MCF 10A (cell line): ENCODE measurements around the gene MMP28. TPM values are rescaled to one million over a fixed set of nuclear protein-coding genes. Genes with fewer than 3 reads are reported as not detected.

Source experiments
- BruUV-seq: library from RNA; stranded (reverse); fragments of 400-500 nt; replicated peaks from 2 replicates; lab custom pipeline; 2021; lab: Mats Ljungman, UMichigan
- CTCF ChIA-PET: fragments of 300-600 bp; sonication (Branson Sonifier 250); formaldehyde crosslinking; extraction: SDS; loops from one replicate; lab custom pipeline; 2021; ENCODE audit warnings: antibody characterized with exemption, inconsistent platforms; lab: Yijun Ruan, JAX
- POLR2A ChIA-PET: fragments of 300-600, 350-650 bp; sonication (Branson Sonifier 250); formaldehyde crosslinking; extraction: SDS; loops from one replicate; lab custom pipeline; 2020; ENCODE audit warnings: antibody characterized with exemption, inconsistent platforms; lab: Yijun Ruan, JAX
- DNase-seq: peaks from one replicate; pipeline ENCODE4 v3.0.0-alpha.2; 2018; ENCODE audit not compliant: unreplicated experiment
- H3K27ac Mint-ChIP-seq: one replicate; pipeline ENCODE4 v1.8.0; 2022; ENCODE audit warnings: mild to moderate bottlenecking, low read depth, mixed read lengths; ENCODE audit not compliant: unreplicated experiment
- H3K27me3 Mint-ChIP-seq: one replicate; pipeline ENCODE4 v1.8.0; 2022; ENCODE audit warnings: mixed read lengths; ENCODE audit not compliant: insufficient read depth, unreplicated experiment
- H3K36me3 Mint-ChIP-seq: one replicate; pipeline ENCODE4 v1.8.0; 2022; ENCODE audit warnings: mild to moderate bottlenecking, moderate library complexity, mixed read lengths; ENCODE audit not compliant: insufficient read depth, unreplicated experiment
- H3K4me1 Mint-ChIP-seq: one replicate; pipeline ENCODE4 v1.8.0; 2022; ENCODE audit warnings: mixed read lengths; ENCODE audit not compliant: insufficient read depth, unreplicated experiment
- H3K4me3 Mint-ChIP-seq: one replicate; pipeline ENCODE4 v1.8.0; 2022; ENCODE audit warnings: mild to moderate bottlenecking, moderate library complexity, mixed read lengths; ENCODE audit not compliant: unreplicated experiment
- H3K9me3 Mint-ChIP-seq: one replicate; pipeline ENCODE4 v1.8.0; 2022; ENCODE audit warnings: mixed read lengths; ENCODE audit not compliant: unreplicated experiment
- intact Hi-C: fragments of 100-400 bp; cut with micrococcal nuclease; formaldehyde crosslinking; loops from 2 replicates; pipeline ENCODE4 v1.14.1; 2022
- total RNA-seq: library from RNA; stranded (reverse); gene quantifications from 2 replicates; pipeline ENCODE4 v1.2.3, GENCODE V29; 2022
- TF ChIP-seq, protein P1 (sequence below): fragments of 200-600 bp; IDR thresholded peaks from one replicate; pipeline ENCODE4 v1.8.0; 2022; ENCODE audit warnings: antibody characterized with exemption, mild to moderate bottlenecking; ENCODE audit not compliant: unreplicated experiment

MMP28 gene
- total RNA-seq, 1 experiment from 2014 or later, result 27.4 TPM

DNA sequence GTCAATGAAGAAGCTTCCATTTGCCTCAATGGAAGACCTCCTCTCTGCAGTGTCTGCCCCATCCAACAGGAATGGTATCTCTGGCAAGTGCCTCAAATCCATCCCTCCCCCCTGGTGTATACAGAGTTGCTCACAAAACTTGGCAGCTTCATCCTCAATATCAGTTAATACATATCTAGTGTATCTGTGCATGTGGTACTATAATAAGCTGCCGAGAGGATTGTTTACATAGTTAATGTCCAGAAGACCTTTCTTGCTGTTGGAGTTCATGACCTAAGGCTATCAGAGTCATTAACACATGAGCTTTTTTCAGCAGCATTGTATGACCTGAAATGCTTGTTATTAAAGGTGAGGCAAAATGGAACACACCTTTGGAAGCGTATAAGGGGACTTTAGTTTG, 78.0 kb downstream of the MMP28 start:
- Mint-ChIP-seq H3K4me3 (peak overlapping the region; percentile 4), H3K27ac (no peak overlapping the region), H3K36me3 (peaks cover 51% of the 10 kb centered on the region), H3K27me3 (no peaks in the 10 kb centered on the region), H3K9me3 (no peaks in the 10 kb centered on the region), H3K4me1 (peaks cover 14% of the 10 kb centered on the region)
- DNase-seq, result no peak
- ChIA-PET POLR2A (interaction anchor here (0.6 to 1.8 kb wide), 5 partner anchors 11 to 94 kb away, joined by 3 to 5 read pairs (median 3); partner anchors contain the start of genes RASL10B and TAF15), CTCF (interaction anchor here (0.7 to 5.4 kb wide), 5 partner anchors 8 to 104 kb away, joined by 3 to 33 read pairs (median 3); no protein-coding TSS in a partner anchor)
- BruUV-seq, result no TSS peak
- TF ChIP-seq, protein P1, sequence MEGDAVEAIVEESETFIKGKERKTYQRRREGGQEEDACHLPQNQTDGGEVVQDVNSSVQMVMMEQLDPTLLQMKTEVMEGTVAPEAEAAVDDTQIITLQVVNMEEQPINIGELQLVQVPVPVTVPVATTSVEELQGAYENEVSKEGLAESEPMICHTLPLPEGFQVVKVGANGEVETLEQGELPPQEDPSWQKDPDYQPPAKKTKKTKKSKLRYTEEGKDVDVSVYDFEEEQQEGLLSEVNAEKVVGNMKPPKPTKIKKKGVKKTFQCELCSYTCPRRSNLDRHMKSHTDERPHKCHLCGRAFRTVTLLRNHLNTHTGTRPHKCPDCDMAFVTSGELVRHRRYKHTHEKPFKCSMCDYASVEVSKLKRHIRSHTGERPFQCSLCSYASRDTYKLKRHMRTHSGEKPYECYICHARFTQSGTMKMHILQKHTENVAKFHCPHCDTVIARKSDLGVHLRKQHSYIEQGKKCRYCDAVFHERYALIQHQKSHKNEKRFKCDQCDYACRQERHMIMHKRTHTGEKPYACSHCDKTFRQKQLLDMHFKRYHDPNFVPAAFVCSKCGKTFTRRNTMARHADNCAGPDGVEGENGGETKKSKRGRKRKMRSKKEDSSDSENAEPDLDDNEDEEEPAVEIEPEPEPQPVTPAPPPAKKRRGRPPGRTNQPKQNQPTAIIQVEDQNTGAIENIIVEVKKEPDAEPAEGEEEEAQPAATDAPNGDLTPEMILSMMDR, result no peak
- intact Hi-C loops, result no loop called here

DNA sequence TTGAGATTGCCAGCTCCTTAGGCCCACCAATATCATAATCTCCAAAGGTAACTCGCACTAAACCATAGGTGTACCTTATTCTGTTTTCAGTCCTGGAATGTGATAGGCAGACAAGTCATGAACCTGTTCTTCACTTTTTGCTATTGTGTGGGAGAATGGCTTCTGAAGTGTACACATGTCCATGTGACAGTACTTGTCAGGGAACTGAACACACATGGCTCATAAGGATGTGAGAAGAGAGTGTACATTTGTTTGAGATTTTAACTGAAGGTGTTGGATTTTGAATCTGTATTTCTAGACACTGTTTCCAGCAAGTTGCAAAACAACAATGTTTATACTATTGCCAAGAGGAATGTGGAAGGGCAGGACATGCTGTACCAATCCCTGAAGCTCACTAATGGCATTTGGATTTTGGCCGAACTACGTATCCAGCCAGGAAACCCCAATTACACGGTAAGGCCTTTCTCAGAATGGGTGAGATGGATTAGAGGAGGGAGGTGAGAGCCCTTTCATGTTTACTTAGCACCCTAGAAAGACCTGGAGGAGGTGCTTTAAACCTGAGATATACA, 78.5 kb downstream of the MMP28 start:
- intact Hi-C loops, result no loop called here
- no TSS peak for BruUV-seq
- POLR2A ChIA-PET, result interaction anchor here (0.6 to 1.8 kb wide), 4 partner anchors 11 to 95 kb away, joined by 3 to 5 read pairs (median 3); partner anchors contain the start of genes RASL10B and TAF15
- Mint-ChIP-seq H3K27me3 (no peaks in the 10 kb centered on the region), H3K27ac (no peak overlapping the region), H3K36me3 (peaks cover 54% of the 10 kb centered on the region), H3K4me1 (peaks cover 14% of the 10 kb centered on the region), H3K4me3 (peak overlapping the region; percentile 4), H3K9me3 (no peaks in the 10 kb centered on the region)
- TF ChIP-seq, protein P1, result no peak
- no peak for DNase-seq
- CTCF ChIA-PET, result interaction anchor here (1.1 to 5.4 kb wide), 3 partner anchors 31 to 92 kb away, joined by 3 to 33 read pairs (median 12); no protein-coding TSS in a partner anchor

DNA sequence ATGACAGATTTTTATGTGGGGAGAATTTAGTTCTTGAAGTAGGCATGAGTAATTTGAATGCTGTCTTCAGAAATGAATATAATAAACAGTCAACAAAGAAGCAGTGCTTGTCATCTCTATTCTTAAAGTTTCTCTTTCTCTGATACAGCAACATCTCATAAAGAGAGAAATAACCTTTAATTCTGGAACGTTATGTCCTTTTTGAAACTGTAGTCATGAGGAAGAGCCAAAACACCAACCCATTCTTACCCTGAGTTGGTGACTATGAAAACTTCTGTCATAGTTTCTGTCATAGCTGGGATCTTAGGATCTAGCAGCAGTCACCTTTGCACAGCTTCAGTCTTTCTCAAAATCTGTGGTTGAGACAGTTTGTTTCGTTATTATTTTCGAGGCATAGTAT, 79.3 kb downstream of the MMP28 start:
- peaks cover 53% of the 10 kb centered on the region for H3K36me3 Mint-ChIP-seq
- no peak overlapping the region for H3K27ac Mint-ChIP-seq
- POLR2A ChIA-PET, result interaction anchor here (1.8 kb wide), 1 partner anchor 93 kb away, joined by 5 read pairs; the partner anchor contains the start of gene TAF15
- peaks cover 14% of the 10 kb centered on the region for H3K4me1 Mint-ChIP-seq
- TF ChIP-seq, protein P1, result no peak
- no TSS peak for BruUV-seq
- H3K27me3 Mint-ChIP-seq, result no peaks in the 10 kb centered on the region
- DNase-seq, result no peak
- no peak overlapping the region for H3K4me3 Mint-ChIP-seq
- CTCF ChIA-PET, result interaction anchor here (0.6 to 5.4 kb wide), 4 partner anchors 32 to 1319 kb away, joined by 3 to 33 read pairs (median 4); no protein-coding TSS in a partner anchor
- no peaks in the 10 kb centered on the region for H3K9me3 Mint-ChIP-seq
- intact Hi-C loops, result no loop called here

Other genes starting within 250 kb of the MMP28 start
- not detected in 2 replicates for gene SLFN14, start 234.8 kb downstream of the MMP28 start, total RNA-seq
- 5.8 and 6.8 TPM in 2 replicates for gene PEX12, start 217.1 kb downstream of the MMP28 start, total RNA-seq
- gene AP2B1, start 208.3 kb downstream of the MMP28 start, total RNA-seq, result 227 and 229 TPM in 2 replicates
- 0.09 and 0.10 TPM in 2 replicates for gene RASL10B, start 64.0 kb downstream of the MMP28 start, total RNA-seq
- 0.23 and 0.39 TPM in 2 replicates for gene GAS2L2, start 42.4 kb downstream of the MMP28 start, total RNA-seq
- gene C17orf50, start 34.8 kb downstream of the MMP28 start, total RNA-seq, result not detected in 2 replicates
- 284 and 337 TPM in 2 replicates for gene TAF15, start 13.8 kb upstream of the MMP28 start, total RNA-seq
- not detected in 2 replicates for gene HEATR9, start 73.2 kb upstream of the MMP28 start, total RNA-seq
- gene CCL5, start 84.7 kb upstream of the MMP28 start, total RNA-seq, result not detected in 2 replicates
- 0.44 and 2.6 TPM in 2 replicates for gene RDM1, start 135.1 kb upstream of the MMP28 start, total RNA-seq
- not detected in 2 replicates for gene LYZL6, start 148.1 kb upstream of the MMP28 start, total RNA-seq
- gene CCL16, start 185.9 kb upstream of the MMP28 start, total RNA-seq, result not detected in 2 replicates
- gene CCL14, start 191.1 kb upstream of the MMP28 start, total RNA-seq, result not detected in 2 replicates
- not detected in 2 replicates for gene CCL15, start 205.9 kb upstream of the MMP28 start, total RNA-seq
- not detected in 2 replicates for gene CCL23, start 222.3 kb upstream of the MMP28 start, total RNA-seq